MG63 (cell line): ENCODE data around the gene EPSTI1. TPM values are rescaled to one million over a fixed set of nuclear protein-coding genes. Genes with fewer than 3 reads are reported as not detected.
"Not testable (repeated sequence)": the region's sequence is repeated elsewhere in the genome, so short reads cannot be mapped to it uniquely, and the experiment has no call there.

Experiments used
- DNase-seq: peaks from one replicate; pipeline ENCODE4 v3.0.0-alpha.2; 2020
- H3K27me3 ChIP-seq: fragments of 250-450 bp; sonication (Bioruptor Pico); 2 replicates; pipeline ENCODE4 v1.5.1; 2020; ENCODE audit warnings: mild to moderate bottlenecking, moderate library complexity
- H3K36me3 ChIP-seq: fragments of 250-450 bp; sonication (Bioruptor Pico); 2 replicates; pipeline ENCODE4 v1.5.1; 2020; ENCODE audit warnings: mild to moderate bottlenecking, moderate library complexity
- H3K4me3 ChIP-seq: fragments of 250-450 bp; sonication (Bioruptor Pico); 2 replicates; pipeline ENCODE4 v1.5.1; 2020; ENCODE audit warnings: mild to moderate bottlenecking, moderate library complexity
- H3K9me3 ChIP-seq: fragments of 250-450 bp; sonication (Bioruptor Pico); 2 replicates; pipeline ENCODE4 v1.5.1; 2020; ENCODE audit warnings: mild to moderate bottlenecking, moderate library complexity
- total RNA-seq: library from RNA; depleted of rRNA; stranded (reverse); fragments of >200 nt; shearing (Covaris generic); gene quantifications from 2 replicates; pipeline ENCODE4 v1.2.3, GENCODE V29; 2014; ENCODE audit warnings: low replicate concordance; rRNA removed

Gene EPSTI1
- total RNA-seq, result 2.9 and 5.7 TPM in 2 replicates

GRCh38 chr13:42991898-42992763 is at the start of gene EPSTI1:
EPSTI1 (minus strand) TSS chr13:42992241; CDS start chr13:42992165, 76 bp downstream.
- H3K27me3 ChIP-seq, result no peaks in the 10 kb centered on the region
- DNase-seq, result peak; percentile 70
- no peaks in the 10 kb centered on the region for H3K36me3 ChIP-seq
- H3K9me3 ChIP-seq, result no peaks in the 10 kb centered on the region
- H3K4me3 ChIP-seq, result peak within 1 kb of the TSS; percentile 59

- H3K9me3 ChIP-seq, result no peaks in the 10 kb centered on the region
- H3K27me3 ChIP-seq, result no peaks in the 10 kb centered on the region
- peak; percentile 4 for DNase-seq
- no peak overlapping the region for H3K4me3 ChIP-seq
- peaks cover 4% of the 10 kb centered on the region; the same call in 1 of the 2 replicates for H3K36me3 ChIP-seq
Measured at GRCh38 chr13:43041369-43041921, 49.4 kb upstream of the EPSTI1 start.

GRCh38 chr13:43040581-43041368 is 48.7 kb upstream of the EPSTI1 start:
- H3K27me3 ChIP-seq, H3K9me3 ChIP-seq, H3K4me3 ChIP-seq, DNase-seq, H3K36me3 ChIP-seq: not testable (repeated sequence)

GRCh38 chr13:43039966-43040365 is 47.9 kb upstream of the EPSTI1 start:
- H3K9me3 ChIP-seq, result no peaks in the 10 kb centered on the region
- H3K27me3 ChIP-seq, result no peaks in the 10 kb centered on the region
- no peak for DNase-seq
- H3K36me3 ChIP-seq, result peaks cover 4% of the 10 kb centered on the region; the same call in 1 of the 2 replicates
- no peak overlapping the region for H3K4me3 ChIP-seq

- DNase-seq, result peak; percentile 22
- H3K4me3 ChIP-seq, result no peak overlapping the region
- H3K27me3 ChIP-seq, result no peaks in the 10 kb centered on the region
- H3K36me3 ChIP-seq, result peaks cover 16% of the 10 kb centered on the region
- peaks cover 6% of the 10 kb centered on the region; the same call in 1 of the 2 replicates for H3K9me3 ChIP-seq
Measured at GRCh38 chr13:43036351-43037250, 44.6 kb upstream of the EPSTI1 start.

- peaks cover 6% of the 10 kb centered on the region; the same call in 1 of the 2 replicates for H3K9me3 ChIP-seq
- H3K36me3 ChIP-seq, result peaks cover 18% of the 10 kb centered on the region
- H3K4me3 ChIP-seq, result no peak overlapping the region
- H3K27me3 ChIP-seq, result no peaks in the 10 kb centered on the region
- DNase-seq, result no peak
Measured at GRCh38 chr13:43033038-43033437, 41.0 kb upstream of the EPSTI1 start.

- H3K9me3 ChIP-seq, result peaks cover 6% of the 10 kb centered on the region; the same call in 1 of the 2 replicates
- peaks cover 19% of the 10 kb centered on the region for H3K36me3 ChIP-seq
- no peaks in the 10 kb centered on the region for H3K27me3 ChIP-seq
- H3K4me3 ChIP-seq, result no peak overlapping the region
- DNase-seq, result no peak
Measured at GRCh38 chr13:43031881-43032280, 39.8 kb upstream of the EPSTI1 start.

- H3K27me3 ChIP-seq, result no peaks in the 10 kb centered on the region
Measured at GRCh38 chr13:43030548-43030947, 38.5 kb upstream of the EPSTI1 start.

GRCh38 chr13:43026262-43026661 is 34.2 kb upstream of the EPSTI1 start:
- no peak for DNase-seq
- Histone ChIP-seq H3K4me3 (no peak overlapping the region), H3K9me3 (no peaks in the 10 kb centered on the region), H3K27me3 (no peaks in the 10 kb centered on the region), H3K36me3 (peaks cover 7% of the 10 kb centered on the region)

More at GRCh38 chr13:43030548-43030947, 38.5 kb upstream of the EPSTI1 start:
- no peak for DNase-seq
- peaks cover 19% of the 10 kb centered on the region for H3K36me3 ChIP-seq
- H3K4me3 ChIP-seq, result no peak overlapping the region
- peaks cover 6% of the 10 kb centered on the region; the same call in 1 of the 2 replicates for H3K9me3 ChIP-seq

GRCh38 chr13:43023289-43023963 is 31.4 kb upstream of the EPSTI1 start, which contains the start of gene DNAJC15:
DNAJC15 (plus strand) TSS chr13:43023586; CDS start chr13:43023627, 41 bp downstream.
- peak; percentile 89 for DNase-seq
- Histone ChIP-seq H3K36me3 (peaks cover 6% of the 10 kb centered on the region), H3K9me3 (no peaks in the 10 kb centered on the region), H3K4me3 (peak within 1 kb of the TSS; percentile 66), H3K27me3 (no peaks in the 10 kb centered on the region)

- Histone ChIP-seq H3K4me3 (peak overlapping the region; percentile 66), H3K36me3 (peaks cover under 1% of the 10 kb centered on the region; the same call in 1 of the 2 replicates), H3K27me3 (no peaks in the 10 kb centered on the region), H3K9me3 (no peaks in the 10 kb centered on the region)
- no peak for DNase-seq
Measured at GRCh38 chr13:43022934-43023288, 30.9 kb upstream of the EPSTI1 start.

GRCh38 chr13:43021926-43022670 is 30.1 kb upstream of the EPSTI1 start:
- no peaks in the 10 kb centered on the region for H3K9me3 ChIP-seq
- H3K27me3 ChIP-seq, result no peaks in the 10 kb centered on the region
- H3K4me3 ChIP-seq, result no peak overlapping the region
- H3K36me3 ChIP-seq, result no peaks in the 10 kb centered on the region
- DNase-seq, result no peak

GRCh38 chr13:43020794-43021193 is 28.8 kb upstream of the EPSTI1 start:
- Histone ChIP-seq H3K27me3 (no peaks in the 10 kb centered on the region), H3K4me3 (no peak overlapping the region), H3K36me3 (no peaks in the 10 kb centered on the region), H3K9me3 (no peaks in the 10 kb centered on the region)
- no peak for DNase-seq

GRCh38 chr13:43019811-43020210 is 27.8 kb upstream of the EPSTI1 start:
- H3K36me3 ChIP-seq, result no peaks in the 10 kb centered on the region
- H3K9me3 ChIP-seq, result no peaks in the 10 kb centered on the region
- no peak overlapping the region for H3K4me3 ChIP-seq
- no peak for DNase-seq
- no peaks in the 10 kb centered on the region for H3K27me3 ChIP-seq

GRCh38 chr13:43016226-43016625 is 24.2 kb upstream of the EPSTI1 start:
- H3K27me3 ChIP-seq, result no peaks in the 10 kb centered on the region
- no peaks in the 10 kb centered on the region for H3K9me3 ChIP-seq
- DNase-seq, result no peak
- no peak overlapping the region for H3K4me3 ChIP-seq
- no peaks in the 10 kb centered on the region for H3K36me3 ChIP-seq
